ENCODE data around the gene TVP23A.

TVP23A gene

GRCh38 chr16:10817963-10818941 lies at the start of gene TVP23A:
TSS of gene TVP23A (minus strand) at chr16:10818794. CDS start at chr16:10818493, 301 bp downstream.
- H3K4me3 ChIP-seq (ENCODE audit: low read depth, low read length) = peak within 1 kb of the TSS; percentile 48

GRCh38 chr16:10868104-10868595 lies 49.6 kb upstream of the TVP23A start:
- no peak overlapping the region for H3K4me3 ChIP-seq (ENCODE audit: low read depth, low read length)

GRCh38 chr16:10867199-10867598 lies 48.6 kb upstream of the TVP23A start:
- no peak overlapping the region for H3K4me3 ChIP-seq (ENCODE audit: low read depth, low read length)

- no peak overlapping the region for H3K4me3 ChIP-seq (ENCODE audit: low read depth, low read length)
Observed at GRCh38 chr16:10865991-10866966, 47.7 kb upstream of the TVP23A start.

GRCh38 chr16:10862438-10862837 lies 43.8 kb upstream of the TVP23A start:
- no peak overlapping the region for H3K4me3 ChIP-seq (ENCODE audit: low read depth, low read length)

- no peak overlapping the region for H3K4me3 ChIP-seq (ENCODE audit: low read depth, low read length)
Observed at GRCh38 chr16:10859658-10860057, 41.1 kb upstream of the TVP23A start.

GRCh38 chr16:10859020-10859419 lies 40.4 kb upstream of the TVP23A start:
- no peak overlapping the region for H3K4me3 ChIP-seq (ENCODE audit: low read depth, low read length)

- no peak overlapping the region for H3K4me3 ChIP-seq (ENCODE audit: low read depth, low read length)
Observed at GRCh38 chr16:10858203-10858602, 39.6 kb upstream of the TVP23A start.

GRCh38 chr16:10856042-10856441 lies 37.4 kb upstream of the TVP23A start:
- H3K4me3 ChIP-seq (ENCODE audit: low read depth, low read length) = no peak overlapping the region

- H3K4me3 ChIP-seq (ENCODE audit: low read depth, low read length) = no peak overlapping the region
Observed at GRCh38 chr16:10852948-10853347, 34.4 kb upstream of the TVP23A start.

- H3K4me3 ChIP-seq (ENCODE audit: low read depth, low read length) = no peak overlapping the region
Observed at GRCh38 chr16:10852286-10852685, 33.7 kb upstream of the TVP23A start.

GRCh38 chr16:10851512-10851911 lies 32.9 kb upstream of the TVP23A start:
- H3K4me3 ChIP-seq (ENCODE audit: low read depth, low read length) = no peak overlapping the region

- H3K4me3 ChIP-seq (ENCODE audit: low read depth, low read length) = no peak overlapping the region
Observed at GRCh38 chr16:10850478-10850850, 31.9 kb upstream of the TVP23A start.

GRCh38 chr16:10849736-10850477 lies 31.3 kb upstream of the TVP23A start:
- H3K4me3 ChIP-seq (ENCODE audit: low read depth, low read length) = no peak overlapping the region

GRCh38 chr16:10847176-10847575 lies 28.6 kb upstream of the TVP23A start:
- H3K4me3 ChIP-seq (ENCODE audit: low read depth, low read length) = no peak overlapping the region

GRCh38 chr16:10846213-10846998 lies 27.8 kb upstream of the TVP23A start:
- no peak overlapping the region for H3K4me3 ChIP-seq (ENCODE audit: low read depth, low read length)

GRCh38 chr16:10840703-10841102 lies 22.1 kb upstream of the TVP23A start:
- no peak overlapping the region for H3K4me3 ChIP-seq (ENCODE audit: low read depth, low read length)

GRCh38 chr16:10839279-10839666 lies 20.7 kb upstream of the TVP23A start:
- no peak overlapping the region for H3K4me3 ChIP-seq (ENCODE audit: low read depth, low read length)

- H3K4me3 ChIP-seq (ENCODE audit: low read depth, low read length) = no peak overlapping the region
Observed at GRCh38 chr16:10838621-10839278, 20.2 kb upstream of the TVP23A start.
